Testis (tissue), 2 donors: Measurements from ENCODE around the gene WAC.

Experiments used
- POLR2A ChIP-seq: fragments of 450-650 bp; IDR thresholded peaks from one replicate; pipeline ENCODE4 v1.6.1; 2017; ENCODE audit warnings: antibody characterized with exemption, mild to moderate bottlenecking, moderate library complexity
- TF ChIP-seq, protein P1 (sequence below), 3 experiments: fragments of 450-650 bp in 2 of 3; fragments of 200-600 bp in 1 of 3; sonication (generic) in 1 of 3; IDR thresholded peaks; one replicate each; pipeline ENCODE4 v1.5.1; 2016 to 2019; ENCODE audit warnings: antibody characterized with exemption in 3 of 3, mild to moderate bottlenecking in 2 of 3, moderate library complexity in 1 of 3

DNA sequence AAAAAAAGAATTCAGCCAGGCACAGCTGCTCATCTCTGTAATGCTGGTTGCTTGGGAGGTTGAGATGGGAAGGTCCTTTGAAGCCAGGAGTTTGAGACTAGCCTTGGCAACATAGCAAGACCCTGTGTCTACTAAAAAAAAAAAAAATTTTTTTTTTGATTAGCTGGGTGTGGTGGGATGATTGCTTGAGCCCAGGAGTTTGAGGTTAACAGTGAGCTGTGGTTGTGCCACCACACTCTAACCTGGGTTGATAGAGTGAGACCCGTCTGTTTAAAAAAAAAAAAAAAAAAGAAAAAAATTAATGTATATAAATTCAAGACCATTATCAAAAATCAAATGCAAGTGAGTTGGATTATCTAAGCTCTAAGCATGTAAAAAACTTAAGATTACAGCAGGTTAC is 5.7 kb downstream of the WAC start:
- TF ChIP-seq POLR2A: no peak
- TF ChIP-seq, protein P1, sequence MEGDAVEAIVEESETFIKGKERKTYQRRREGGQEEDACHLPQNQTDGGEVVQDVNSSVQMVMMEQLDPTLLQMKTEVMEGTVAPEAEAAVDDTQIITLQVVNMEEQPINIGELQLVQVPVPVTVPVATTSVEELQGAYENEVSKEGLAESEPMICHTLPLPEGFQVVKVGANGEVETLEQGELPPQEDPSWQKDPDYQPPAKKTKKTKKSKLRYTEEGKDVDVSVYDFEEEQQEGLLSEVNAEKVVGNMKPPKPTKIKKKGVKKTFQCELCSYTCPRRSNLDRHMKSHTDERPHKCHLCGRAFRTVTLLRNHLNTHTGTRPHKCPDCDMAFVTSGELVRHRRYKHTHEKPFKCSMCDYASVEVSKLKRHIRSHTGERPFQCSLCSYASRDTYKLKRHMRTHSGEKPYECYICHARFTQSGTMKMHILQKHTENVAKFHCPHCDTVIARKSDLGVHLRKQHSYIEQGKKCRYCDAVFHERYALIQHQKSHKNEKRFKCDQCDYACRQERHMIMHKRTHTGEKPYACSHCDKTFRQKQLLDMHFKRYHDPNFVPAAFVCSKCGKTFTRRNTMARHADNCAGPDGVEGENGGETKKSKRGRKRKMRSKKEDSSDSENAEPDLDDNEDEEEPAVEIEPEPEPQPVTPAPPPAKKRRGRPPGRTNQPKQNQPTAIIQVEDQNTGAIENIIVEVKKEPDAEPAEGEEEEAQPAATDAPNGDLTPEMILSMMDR (IDR thresholded peaks at IDR 0.05): no peak
